ENCODE results near the gene RABEP2. TPM values are rescaled to one million over a fixed set of nuclear protein-coding genes. Genes with fewer than 3 reads are reported as not detected.

RABEP2 gene
- total and polyA plus RNA-seq, 9 of the 15 experiments (the other 6 are each of a cell fraction or from before 2014, with no cell fraction given): 0.15 to 13.4 (median 3.5) TPM

GRCh38 chr16:28863929-28864793, 60.9 kb downstream of the RABEP2 start (continued):
- TF ChIP-seq ZBTB49 (CRISPR knock-in tag; IDR thresholded peaks at IDR 0.05; ENCODE audit: borderline replicate concordance) (0 out of 2 replicates have a peak, but pooled peaks have one; percentile 7), IFI16 (CRISPR knock-in tag; IDR thresholded peaks at IDR 0.05) (no peak), HEY1 (CRISPR knock-in tag; IDR thresholded peaks at IDR 0.05; ENCODE audit: borderline replicate concordance) (no peak), BRF2 (IDR thresholded peaks at IDR 0.05; ENCODE audit: borderline replicate concordance, insufficient read depth, insufficient read length) (no peak), ZNF717 (CRISPR knock-in tag; IDR thresholded peaks at IDR 0.05) (no peak), ZNF551 (CRISPR knock-in tag; IDR thresholded peaks at IDR 0.05) (no peak), RB1 (IDR thresholded peaks at IDR 0.05; ENCODE audit: low read depth) (no peak), ZNF121 (CRISPR knock-in tag; conservative IDR thresholded peaks at IDR 0.05) (no peak), MTF1 (CRISPR knock-in tag; IDR thresholded peaks at IDR 0.05; ENCODE audit: borderline replicate concordance) (no peak), ZNF197 (CRISPR knock-in tag; IDR thresholded peaks at IDR 0.05; ENCODE audit: low read depth) (no peak), ZNF282 (CRISPR knock-in tag; IDR thresholded peaks at IDR 0.05) (0 out of 2 replicates have a peak, but pooled peaks have one; percentile 19), RBM22 (IDR thresholded peaks at IDR 0.05; ENCODE audit: low read depth, low read length, poor library complexity, severe bottlenecking) (no peak), ZNF316 (IDR thresholded peaks at IDR 0.05) (no peak), SP1 (CRISPR knock-in tag; IDR thresholded peaks at IDR 0.05) (no peak), GATAD2A (IDR thresholded peaks at IDR 0.05) (0 out of 2 replicates have a peak, but pooled peaks have one; percentile 13)
- TF ChIP-seq, protein P1, sequence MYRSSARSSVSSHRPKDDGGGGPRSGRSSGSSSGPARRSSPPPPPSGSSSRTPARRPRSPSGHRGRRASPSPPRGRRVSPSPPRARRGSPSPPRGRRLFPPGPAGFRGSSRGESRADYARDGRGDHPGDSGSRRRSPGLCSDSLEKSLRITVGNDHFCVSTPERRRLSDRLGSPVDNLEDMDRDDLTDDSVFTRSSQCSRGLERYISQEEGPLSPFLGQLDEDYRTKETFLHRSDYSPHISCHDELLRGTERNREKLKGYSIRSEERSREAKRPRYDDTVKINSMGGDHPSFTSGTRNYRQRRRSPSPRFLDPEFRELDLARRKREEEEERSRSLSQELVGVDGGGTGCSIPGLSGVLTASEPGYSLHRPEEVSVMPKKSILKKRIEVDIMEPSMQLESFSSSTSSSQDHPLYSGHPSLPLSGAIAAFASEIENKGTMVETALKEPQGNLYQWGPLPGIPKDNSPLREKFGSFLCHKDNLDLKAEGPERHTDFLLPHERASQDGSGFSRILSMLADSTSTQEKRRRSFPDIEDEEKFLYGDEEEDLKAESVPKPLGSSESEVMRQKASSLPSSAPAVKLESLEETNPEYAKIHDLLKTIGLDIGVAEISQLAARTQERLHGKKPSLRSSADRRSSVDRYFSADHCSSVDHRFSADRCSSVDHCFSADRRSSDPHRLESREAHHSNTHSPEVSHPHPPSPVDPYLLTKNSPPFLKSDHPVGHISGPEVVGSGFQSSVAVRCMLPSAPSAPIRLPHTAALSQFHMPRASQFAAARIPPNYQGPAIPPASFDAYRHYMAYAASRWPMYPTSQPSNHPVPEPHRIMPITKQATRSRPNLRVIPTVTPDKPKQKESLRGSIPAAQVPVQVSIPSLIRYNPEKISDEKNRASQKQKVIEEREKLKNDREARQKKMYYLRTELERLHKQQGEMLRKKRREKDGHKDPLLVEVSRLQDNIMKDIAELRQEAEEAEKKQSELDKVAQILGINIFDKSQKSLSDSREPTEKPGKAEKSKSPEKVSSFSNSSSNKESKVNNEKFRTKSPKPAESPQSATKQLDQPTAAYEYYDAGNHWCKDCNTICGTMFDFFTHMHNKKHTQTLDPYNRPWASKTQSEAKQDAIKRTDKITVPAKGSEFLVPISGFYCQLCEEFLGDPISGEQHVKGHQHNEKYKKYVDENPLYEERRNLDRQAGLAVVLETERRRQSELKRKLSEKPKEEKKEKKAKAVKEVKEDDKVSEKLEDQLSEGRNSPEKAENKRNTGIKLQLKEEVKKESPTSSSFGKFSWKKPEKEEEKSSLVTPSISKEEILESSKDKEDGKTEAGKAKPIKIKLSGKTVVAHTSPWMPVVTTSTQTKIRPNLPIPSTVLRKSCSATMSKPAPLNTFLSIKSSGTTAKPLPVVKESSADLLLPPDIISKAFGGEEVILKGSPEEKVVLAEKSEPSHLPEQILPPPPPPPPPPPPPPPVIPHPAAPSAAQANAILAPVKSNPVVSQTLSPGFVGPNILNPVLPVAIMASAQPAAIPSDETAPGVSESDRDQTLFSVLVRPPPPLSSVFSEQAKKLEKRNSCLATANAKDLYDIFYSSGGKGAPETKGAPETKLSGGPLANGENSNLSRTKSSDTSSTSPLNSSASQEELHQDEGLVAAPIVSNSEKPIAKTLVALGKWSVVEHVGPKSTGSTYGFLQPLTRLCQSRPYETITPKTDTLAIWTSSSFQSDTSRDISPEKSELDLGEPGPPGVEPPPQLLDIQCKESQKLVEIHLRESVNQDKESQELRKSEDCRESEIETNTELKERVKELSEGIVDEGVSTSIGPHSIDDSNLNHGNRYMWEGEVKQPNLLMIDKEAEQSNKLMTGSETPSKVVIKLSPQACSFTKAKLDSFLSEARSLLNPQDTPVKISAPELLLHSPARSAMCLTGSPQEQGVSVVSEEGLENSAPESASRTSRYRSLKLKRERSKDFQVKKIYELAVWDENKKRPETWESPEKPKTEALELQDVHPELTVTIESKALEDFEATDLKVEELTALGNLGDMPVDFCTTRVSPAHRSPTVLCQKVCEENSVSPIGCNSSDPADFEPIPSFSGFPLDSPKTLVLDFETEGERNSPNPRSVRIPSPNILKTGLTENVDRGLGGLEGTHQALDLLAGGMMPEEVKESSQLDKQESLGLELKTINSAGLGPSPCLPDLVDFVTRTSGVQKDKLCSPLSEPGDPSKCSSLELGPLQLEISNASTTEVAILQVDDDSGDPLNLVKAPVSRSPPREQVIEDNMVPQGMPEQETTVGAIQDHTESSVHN (IDR thresholded peaks at IDR 0.05; ENCODE audit: borderline replicate concordance in 1 of 2, low read depth in 1 of 2): no peak
